ENCODE data around the gene CCR5AS.

The CCR5AS gene

DNA sequence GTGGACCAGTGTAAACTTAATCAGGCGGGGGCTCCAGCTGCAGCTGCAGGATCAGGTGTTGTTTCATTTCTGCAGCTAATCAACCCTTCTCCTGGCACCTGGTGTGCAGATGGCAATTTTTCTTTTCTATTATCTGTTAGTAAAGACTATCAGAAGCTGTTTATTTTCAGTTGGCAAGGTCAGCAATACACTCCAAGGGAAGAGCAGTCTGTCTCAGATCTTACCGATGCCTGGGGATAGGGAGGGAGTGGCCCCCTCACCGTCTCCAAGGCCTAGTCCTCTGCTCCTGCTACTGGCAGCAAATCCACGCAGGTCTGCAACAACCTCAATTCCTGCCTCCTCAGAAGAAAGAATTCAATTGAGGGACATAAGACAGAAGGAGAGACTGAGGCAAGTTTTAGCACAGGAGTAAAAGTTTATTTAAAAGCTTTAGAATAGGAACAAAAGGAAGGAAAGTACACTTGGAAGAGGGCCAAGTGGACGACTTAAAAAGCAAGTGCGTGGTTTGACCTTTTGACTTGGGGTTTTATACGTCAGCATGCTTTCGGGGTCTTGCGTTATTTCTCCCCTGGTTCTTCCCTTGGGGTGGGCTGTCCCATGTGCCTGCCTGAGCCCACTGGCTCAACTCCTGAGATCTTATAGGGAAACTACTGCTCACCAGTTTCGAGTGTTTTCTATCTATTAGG lies 9.4 kb upstream of the CCR5AS start:
- Histone ChIP-seq H3K27ac (ENCODE audit: insufficient read depth, low read length, poor library complexity, severe bottlenecking) (no peak overlapping the region), H3K4me1 (ENCODE audit: control insufficient read depth, insufficient read depth, low read length, poor library complexity, severe bottlenecking) (no peaks in the 10 kb centered on the region)
- DNase-seq = no peak

DNA sequence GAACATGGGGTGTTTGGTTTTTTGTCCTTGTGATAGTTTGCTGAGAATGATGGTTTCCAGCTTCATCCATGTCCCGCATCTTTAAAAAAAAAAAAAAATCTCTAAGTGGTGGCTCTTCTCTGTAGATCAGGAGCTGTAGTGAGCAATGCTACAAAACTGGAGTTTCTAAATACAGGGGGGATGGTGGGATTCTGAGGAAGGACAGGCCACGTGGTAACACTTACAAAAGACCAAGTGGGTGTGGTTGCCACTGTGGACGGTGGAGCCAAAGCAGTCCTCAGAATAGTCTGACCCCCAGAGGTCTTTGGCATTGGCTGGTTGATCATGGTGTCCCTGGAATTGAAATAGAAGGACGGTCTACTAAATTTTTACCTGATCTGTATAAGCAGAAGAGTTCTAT lies 7.9 kb upstream of the CCR5AS start:
- Histone ChIP-seq H3K9me3 (ENCODE audit: control insufficient read depth, low read length) (no peaks in the 10 kb centered on the region), H3K27me3 (replicated peaks; ENCODE audit: control insufficient read depth, insufficient read depth, low read length, poor library complexity, severe bottlenecking) (no peaks in the 10 kb centered on the region), H3K4me1 (ENCODE audit: control insufficient read depth, insufficient read depth, low read length, poor library complexity, severe bottlenecking) (no peaks in the 10 kb centered on the region), H3K27ac (ENCODE audit: insufficient read depth, low read length, poor library complexity, severe bottlenecking) (no peak overlapping the region), H3K4me3 (ENCODE audit: insufficient read depth, low read depth, low read length, poor library complexity, severe bottlenecking) (no peak overlapping the region), H3K36me3 (ENCODE audit: control insufficient read depth, insufficient read depth, low read length) (no peaks in the 10 kb centered on the region)
- no peak for DNase-seq

More for the DNA sequence above, 9.4 kb upstream of the CCR5AS start:
- Histone ChIP-seq H3K27me3 (replicated peaks; ENCODE audit: control insufficient read depth, insufficient read depth, low read length, poor library complexity, severe bottlenecking) (no peaks in the 10 kb centered on the region), H3K9me3 (ENCODE audit: control insufficient read depth, low read length) (no peaks in the 10 kb centered on the region), H3K4me3 (ENCODE audit: insufficient read depth, low read depth, low read length, poor library complexity, severe bottlenecking) (no peak overlapping the region), H3K36me3 (ENCODE audit: control insufficient read depth, insufficient read depth, low read length) (no peaks in the 10 kb centered on the region)

- Histone ChIP-seq H3K27ac (ENCODE audit: insufficient read depth, low read length, poor library complexity, severe bottlenecking) (no peak overlapping the region), H3K27me3 (replicated peaks; ENCODE audit: control insufficient read depth, insufficient read depth, low read length, poor library complexity, severe bottlenecking) (no peaks in the 10 kb centered on the region)
These were observed 7.1 kb upstream of the CCR5AS start for GRCh38 chr3:46413951-46414350.

GRCh38 chr3:46412786-46413298 lies 6.0 kb upstream of the CCR5AS start:
- Histone ChIP-seq H3K36me3 (ENCODE audit: control insufficient read depth, insufficient read depth, low read length) (no peaks in the 10 kb centered on the region), H3K4me1 (ENCODE audit: control insufficient read depth, insufficient read depth, low read length, poor library complexity, severe bottlenecking) (no peaks in the 10 kb centered on the region), H3K4me3 (ENCODE audit: insufficient read depth, low read depth, low read length, poor library complexity, severe bottlenecking) (no peak overlapping the region), H3K27me3 (replicated peaks; ENCODE audit: control insufficient read depth, insufficient read depth, low read length, poor library complexity, severe bottlenecking) (no peaks in the 10 kb centered on the region), H3K27ac (ENCODE audit: insufficient read depth, low read length, poor library complexity, severe bottlenecking) (no peak overlapping the region), H3K9me3 (ENCODE audit: control insufficient read depth, low read length) (no peaks in the 10 kb centered on the region)
- DNase-seq = no peak

More at GRCh38 chr3:46413951-46414350, 7.1 kb upstream of the CCR5AS start:
- H3K4me3 ChIP-seq (ENCODE audit: insufficient read depth, low read depth, low read length, poor library complexity, severe bottlenecking) = no peak overlapping the region
- H3K36me3 ChIP-seq (ENCODE audit: control insufficient read depth, insufficient read depth, low read length) = no peaks in the 10 kb centered on the region
- H3K4me1 ChIP-seq (ENCODE audit: control insufficient read depth, insufficient read depth, low read length, poor library complexity, severe bottlenecking) = no peaks in the 10 kb centered on the region
- no peak for DNase-seq
- H3K9me3 ChIP-seq (ENCODE audit: control insufficient read depth, low read length) = no peaks in the 10 kb centered on the region

GRCh38 chr3:46411271-46411670 lies 4.4 kb upstream of the CCR5AS start:
- DNase-seq = no peak
- H3K4me3 ChIP-seq (ENCODE audit: insufficient read depth, low read depth, low read length, poor library complexity, severe bottlenecking) = no peak overlapping the region
- H3K9me3 ChIP-seq (ENCODE audit: control insufficient read depth, low read length) = no peaks in the 10 kb centered on the region
- H3K4me1 ChIP-seq (ENCODE audit: control insufficient read depth, insufficient read depth, low read length, poor library complexity, severe bottlenecking) = peaks cover 6% of the 10 kb centered on the region
- no peak overlapping the region for H3K27ac ChIP-seq (ENCODE audit: insufficient read depth, low read length, poor library complexity, severe bottlenecking)
- H3K36me3 ChIP-seq (ENCODE audit: control insufficient read depth, insufficient read depth, low read length) = no peaks in the 10 kb centered on the region
- H3K27me3 ChIP-seq (replicated peaks; ENCODE audit: control insufficient read depth, insufficient read depth, low read length, poor library complexity, severe bottlenecking) = no peaks in the 10 kb centered on the region

DNA sequence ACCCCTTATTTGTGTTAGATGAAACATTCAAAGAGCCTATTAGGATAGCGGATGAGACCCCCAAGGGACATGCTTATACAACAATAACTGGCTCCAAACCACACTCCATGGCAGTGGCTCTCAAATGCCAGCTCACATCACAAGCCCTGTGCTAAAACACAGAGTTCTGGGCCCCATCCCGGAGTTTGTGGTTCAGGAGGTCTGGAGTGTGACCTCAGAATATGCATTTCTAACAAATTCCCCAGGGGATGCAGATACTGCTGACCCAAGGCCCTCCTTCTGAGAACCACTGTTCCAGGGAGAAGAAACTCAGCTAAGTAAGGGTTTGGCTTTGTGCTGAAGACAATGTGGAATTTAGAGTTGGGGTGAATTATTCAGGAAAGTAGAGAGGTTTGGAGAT lies 3.8 kb upstream of the CCR5AS start:
- Histone ChIP-seq H3K27ac (ENCODE audit: insufficient read depth, low read length, poor library complexity, severe bottlenecking) (no peak overlapping the region), H3K36me3 (ENCODE audit: control insufficient read depth, insufficient read depth, low read length) (no peaks in the 10 kb centered on the region), H3K9me3 (ENCODE audit: control insufficient read depth, low read length) (no peaks in the 10 kb centered on the region), H3K4me1 (ENCODE audit: control insufficient read depth, insufficient read depth, low read length, poor library complexity, severe bottlenecking) (peaks cover 6% of the 10 kb centered on the region), H3K27me3 (replicated peaks; ENCODE audit: control insufficient read depth, insufficient read depth, low read length, poor library complexity, severe bottlenecking) (no peaks in the 10 kb centered on the region), H3K4me3 (ENCODE audit: insufficient read depth, low read depth, low read length, poor library complexity, severe bottlenecking) (no peak overlapping the region)
- DNase-seq = no peak

- DNase-seq = no peak
- no peak overlapping the region for H3K27ac ChIP-seq (ENCODE audit: insufficient read depth, low read length, poor library complexity, severe bottlenecking)
- H3K9me3 ChIP-seq (ENCODE audit: control insufficient read depth, low read length) = no peaks in the 10 kb centered on the region
- no peaks in the 10 kb centered on the region for H3K27me3 ChIP-seq (replicated peaks; ENCODE audit: control insufficient read depth, insufficient read depth, low read length, poor library complexity, severe bottlenecking)
- H3K36me3 ChIP-seq (ENCODE audit: control insufficient read depth, insufficient read depth, low read length) = no peaks in the 10 kb centered on the region
- peaks cover 6% of the 10 kb centered on the region for H3K4me1 ChIP-seq (ENCODE audit: control insufficient read depth, insufficient read depth, low read length, poor library complexity, severe bottlenecking)
- H3K4me3 ChIP-seq (ENCODE audit: insufficient read depth, low read depth, low read length, poor library complexity, severe bottlenecking) = no peak overlapping the region
These were observed 3.0 kb upstream of the CCR5AS start for GRCh38 chr3:46409739-46410489.

- no peak overlapping the region for H3K27ac ChIP-seq (ENCODE audit: insufficient read depth, low read length, poor library complexity, severe bottlenecking)
- no peak for DNase-seq
- no peak overlapping the region for H3K4me3 ChIP-seq (ENCODE audit: insufficient read depth, low read depth, low read length, poor library complexity, severe bottlenecking)
- H3K27me3 ChIP-seq (replicated peaks; ENCODE audit: control insufficient read depth, insufficient read depth, low read length, poor library complexity, severe bottlenecking) = no peaks in the 10 kb centered on the region
- no peaks in the 10 kb centered on the region for H3K9me3 ChIP-seq (ENCODE audit: control insufficient read depth, low read length)
- peaks cover 6% of the 10 kb centered on the region for H3K4me1 ChIP-seq (ENCODE audit: control insufficient read depth, insufficient read depth, low read length, poor library complexity, severe bottlenecking)
- no peaks in the 10 kb centered on the region for H3K36me3 ChIP-seq (ENCODE audit: control insufficient read depth, insufficient read depth, low read length)
These were observed 2.0 kb upstream of the CCR5AS start for GRCh38 chr3:46408853-46409252.

DNA sequence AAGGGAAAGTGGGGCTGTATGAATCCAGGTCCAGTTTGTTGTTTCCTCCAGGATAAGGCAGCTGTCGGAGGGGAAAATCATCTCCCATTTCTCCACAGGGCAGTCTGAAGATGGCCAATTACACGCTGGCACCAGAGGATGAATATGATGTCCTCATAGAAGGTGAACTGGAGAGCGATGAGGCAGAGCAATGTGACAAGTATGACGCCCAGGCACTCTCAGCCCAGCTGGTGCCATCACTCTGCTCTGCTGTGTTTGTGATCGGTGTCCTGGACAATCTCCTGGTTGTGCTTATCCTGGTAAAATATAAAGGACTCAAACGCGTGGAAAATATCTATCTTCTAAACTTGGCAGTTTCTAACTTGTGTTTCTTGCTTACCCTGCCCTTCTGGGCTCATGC lies 1.1 kb upstream of the CCR5AS start:
- no peak overlapping the region for H3K27ac ChIP-seq (ENCODE audit: insufficient read depth, low read length, poor library complexity, severe bottlenecking)
- no peak overlapping the region for H3K4me3 ChIP-seq (ENCODE audit: insufficient read depth, low read depth, low read length, poor library complexity, severe bottlenecking)
- no peak for DNase-seq
- H3K4me1 ChIP-seq (ENCODE audit: control insufficient read depth, insufficient read depth, low read length, poor library complexity, severe bottlenecking) = peaks cover 6% of the 10 kb centered on the region
- no peaks in the 10 kb centered on the region for H3K36me3 ChIP-seq (ENCODE audit: control insufficient read depth, insufficient read depth, low read length)
- no peaks in the 10 kb centered on the region for H3K27me3 ChIP-seq (replicated peaks; ENCODE audit: control insufficient read depth, insufficient read depth, low read length, poor library complexity, severe bottlenecking)
- no peaks in the 10 kb centered on the region for H3K9me3 ChIP-seq (ENCODE audit: control insufficient read depth, low read length)

DNA sequence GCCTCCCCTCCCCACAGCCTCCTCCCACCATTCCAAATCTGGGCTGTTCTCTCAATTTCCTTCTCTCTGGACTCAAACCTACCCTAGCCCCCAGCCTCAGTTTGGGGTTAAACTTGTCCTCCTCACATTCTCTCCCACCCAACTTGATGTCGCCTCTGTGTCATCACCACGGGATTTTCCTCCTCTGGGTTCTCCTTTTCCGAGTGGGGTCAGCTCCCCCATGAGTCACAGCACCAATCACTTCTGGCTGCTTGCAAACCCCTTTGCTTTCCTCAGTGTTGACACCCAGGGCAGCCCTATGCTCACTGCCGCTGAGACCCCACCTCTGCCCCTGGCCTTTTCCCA lies 451 bp downstream of the CCR5AS start:
- Histone ChIP-seq H3K27ac (ENCODE audit: insufficient read depth, low read length, poor library complexity, severe bottlenecking) (no peak overlapping the region), H3K27me3 (replicated peaks; ENCODE audit: control insufficient read depth, insufficient read depth, low read length, poor library complexity, severe bottlenecking) (no peaks in the 10 kb centered on the region), H3K4me3 (ENCODE audit: insufficient read depth, low read depth, low read length, poor library complexity, severe bottlenecking) (no peak overlapping the region), H3K9me3 (ENCODE audit: control insufficient read depth, low read length) (no peaks in the 10 kb centered on the region), H3K4me1 (ENCODE audit: control insufficient read depth, insufficient read depth, low read length, poor library complexity, severe bottlenecking) (peaks cover 6% of the 10 kb centered on the region), H3K36me3 (ENCODE audit: control insufficient read depth, insufficient read depth, low read length) (no peaks in the 10 kb centered on the region)
- no peak for DNase-seq
